HepG2 (cell line): ENCODE results near the gene KLB. TPM values are rescaled to one million over a fixed set of nuclear protein-coding genes. Genes with fewer than 3 reads are reported as not detected.

Experiments used
- ATAC-seq: fragments of 200-7000 bp; cut with Tn5 transposase; 3 replicates; pipeline ENCODE4 v1.9.1; 2020; ENCODE audit warnings: mild to moderate bottlenecking, moderate library complexity
- BruUV-seq: library from RNA; stranded (reverse); fragments of 400-500 nt; replicated peaks from 2 replicates; lab custom pipeline; 2021; lab: Mats Ljungman, UMichigan
- CTCF ChIA-PET: fragments of 300-600 bp; formaldehyde crosslinking; extraction: SDS; loops from one replicate; lab custom pipeline; 2021; ENCODE audit warnings: low total read pairs, inconsistent platforms, low intra/inter-chr PET ratio; lab: Yijun Ruan, JAX
- POLR2A ChIA-PET: fragments of 350-600 bp; sonication (Branson Sonifier 250); formaldehyde crosslinking; loops from one replicate; lab custom pipeline; 2020; ENCODE audit warnings: antibody characterized with exemption, inconsistent platforms; lab: Yijun Ruan, JAX
- DNase-seq: peaks from one replicate; pipeline ENCODE4 v3.0.0-alpha.2; 2015; ENCODE audit warnings: low spot score
- FAIRE-seq: peaks from 3 replicates; lab custom pipeline; 2011; peaks lifted over from hg19 to GRCh38; lab: Jason Lieb, UNC
- H2AFZ ChIP-seq: one replicate; pipeline ENCODE4 v1.6.1; 2011; ENCODE audit warnings: low read length, inconsistent platforms
- H3K27ac ChIP-seq: fragments of 300-600 bp; 3 replicates; pipeline ENCODE4 v1.8.0; 2011; ENCODE audit warnings: mixed run types, mild to moderate bottlenecking, mixed read lengths, low read length, inconsistent platforms; ENCODE audit not compliant: insufficient read depth; ENCODE audit errors: extremely low read length
- H3K27me3 ChIP-seq, 2 experiments: fragments of 200-600 bp in 1 of 2; 2 replicates in 1 of 2; 3 replicates in 1 of 2; pipeline versions ENCODE4 v1.6.0 to v1.8.0; 2011; ENCODE audit warnings: low read length in 2 of 2, mild to moderate bottlenecking in 2 of 2, moderate library complexity in 2 of 2, inconsistent platforms in 1 of 2; ENCODE audit not compliant: insufficient read depth in 2 of 2, control insufficient read depth in 1 of 2
- H3K36me3 ChIP-seq, 2 experiments: fragments of 200-600 bp in 1 of 2; replicated peaks in 1 of 2; 2 replicates in 1 of 2; 3 replicates in 1 of 2; pipeline versions ENCODE4 v1.5.1 to v1.8.0; 2011; ENCODE audit warnings: low read length in 2 of 2, inconsistent platforms in 1 of 2; ENCODE audit not compliant: insufficient read depth in 2 of 2, control insufficient read depth in 1 of 2
- H3K4me1 ChIP-seq: 2 replicates; pipeline ENCODE4 v1.5.1; 2012; ENCODE audit warnings: low read length, inconsistent platforms; ENCODE audit not compliant: insufficient read depth
- H3K4me2 ChIP-seq: 2 replicates; pipeline ENCODE4 v1.6.0; 2011; ENCODE audit warnings: low read depth, low read length, inconsistent platforms
- H3K4me3 ChIP-seq, 3 experiments: fragments of 200-600 bp in 1 of 3; sonication (generic), shearing (Covaris generic) in 1 of 3; replicated peaks in 1 of 3; 2 replicates each; pipeline ENCODE4 v1.5.1; 2011 to 2016; ENCODE audit warnings: low read length in 3 of 3, inconsistent platforms in 2 of 3, low read depth in 2 of 3, mild to moderate bottlenecking in 2 of 3, control low read depth in 1 of 3, mixed read lengths in 1 of 3; ENCODE audit not compliant: insufficient read depth in 1 of 3
- H3K79me2 ChIP-seq: one replicate; pipeline ENCODE4 v1.6.1; 2011; ENCODE audit warnings: low read length, inconsistent platforms; ENCODE audit not compliant: insufficient read depth
- H3K9ac ChIP-seq: 2 replicates; pipeline ENCODE4 v1.6.0; 2011; ENCODE audit warnings: mild to moderate bottlenecking, low read depth, low read length, inconsistent platforms; ENCODE audit not compliant: insufficient read depth
- H3K9me3 ChIP-seq: 2 replicates; pipeline ENCODE4 v1.5.1; 2012; ENCODE audit warnings: mild to moderate bottlenecking, low read length
- H4K20me1 ChIP-seq: 2 replicates; pipeline ENCODE4 v1.6.0; 2011; ENCODE audit warnings: inconsistent platforms, mild to moderate bottlenecking, low read length, moderate library complexity; ENCODE audit not compliant: insufficient read depth
- GLI4 ChIP-seq: sonication (generic); formaldehyde crosslinking; IDR thresholded peaks from 2 replicates; pipeline ENCODE4 v1.5.1; 2020; ENCODE audit warnings: missing genetic modification reagents, mild to moderate bottlenecking, moderate library complexity, borderline replicate concordance
- HOXD1 ChIP-seq: sonication (generic); formaldehyde crosslinking; IDR thresholded peaks from 2 replicates; pipeline ENCODE4 v1.5.0; 2020; ENCODE audit warnings: missing genetic modification reagents
- PAF1 ChIP-seq: IDR thresholded peaks from 2 replicates; pipeline ENCODE4 v1.6.1; 2016; ENCODE audit warnings: missing genetic modification reagents, missing compliant biosample characterization
- PPARG ChIP-seq: conservative IDR thresholded peaks from 2 replicates; pipeline ENCODE4 v1.6.1; 2016; ENCODE audit warnings: missing biosample characterization, missing genetic modification reagents
- RBM22 ChIP-seq: fragments of 200-400 bp; formaldehyde crosslinking; optimal IDR thresholded peaks from 2 replicates; pipeline ENCODE3; 2017; ENCODE audit warnings: mild to moderate bottlenecking, low read length, moderate library complexity
- RORA ChIP-seq: sonication (generic); formaldehyde crosslinking; IDR thresholded peaks from 2 replicates; pipeline ENCODE4 v1.5.0; 2020; ENCODE audit warnings: mild to moderate bottlenecking, missing genetic modification reagents, moderate library complexity
- RXRB ChIP-seq: IDR thresholded peaks from 2 replicates; pipeline ENCODE4 v1.6.1; 2016; ENCODE audit warnings: borderline replicate concordance, missing genetic modification reagents, missing compliant biosample characterization
- SP2 ChIP-seq: sonication (generic); formaldehyde crosslinking; IDR thresholded peaks from 2 replicates; pipeline ENCODE4 v1.5.1; 2020; ENCODE audit warnings: mild to moderate bottlenecking, missing genetic modification reagents
- SSRP1 ChIP-seq: IDR thresholded peaks from 2 replicates; pipeline ENCODE4 v1.6.1; 2016; ENCODE audit warnings: control low read depth
- TFAP4 ChIP-seq: sonication (generic); IDR thresholded peaks from 2 replicates; pipeline ENCODE4 v1.6.1; 2016; ENCODE audit warnings: low read depth, borderline replicate concordance
- ZBTB2 ChIP-seq: sonication (generic); formaldehyde crosslinking; IDR thresholded peaks from 2 replicates; pipeline ENCODE4 v1.8.0; 2022; ENCODE audit warnings: low read depth, missing genetic modification reagents
- ZC3H4 ChIP-seq: sonication (generic); formaldehyde crosslinking; IDR thresholded peaks from 2 replicates; pipeline ENCODE4 v1.4.0; 2020; ENCODE audit warnings: missing genetic modification reagents, borderline replicate concordance
- ZNF629 ChIP-seq: sonication (generic); formaldehyde crosslinking; conservative IDR thresholded peaks from 2 replicates; pipeline ENCODE4 v1.5.0; 2020; ENCODE audit warnings: missing genetic modification reagents
- ZNF687 ChIP-seq: sonication (generic); formaldehyde crosslinking; IDR thresholded peaks from 2 replicates; pipeline ENCODE4 v1.5.1; 2020; ENCODE audit warnings: mild to moderate bottlenecking, missing genetic modification reagents, moderate library complexity
- ZZZ3 ChIP-seq: sonication (generic); formaldehyde crosslinking; IDR thresholded peaks from 2 replicates; pipeline ENCODE4 v1.4.0; 2020; ENCODE audit warnings: missing genetic modification reagents, mild to moderate bottlenecking, borderline replicate concordance
- WGBS: methylation state at CpG from one replicate; pipeline ENCODE4 v1.1.6; 2017; ENCODE audit warnings: low lambda C conversion rate; 5-methylcytosine and 5-hydroxymethylcytosine counted together
- in situ Hi-C: cut with HindIII; loops from 2 replicates; pipeline ENCODE4 v1.10.0; 2017; ENCODE audit warnings: low pct_unique_long_range_greater_than_20kb; ENCODE audit not compliant: extremely low pct_ligation_motif_present
- intact Hi-C: fragments of 100-400 bp; cut with micrococcal nuclease; formaldehyde crosslinking; loops from one replicate; pipeline ENCODE4 v1.10.0; 2022; ENCODE audit not compliant: unreplicated experiment
- polyA plus RNA-seq, 8 experiments: library from polyadenylated mRNA; depleted of rRNA in 3 of 8; stranded (reverse) in 7 of 8; unstranded in 1 of 8; fragments of >200 nt; fragmentation: Illumina TruSeq in 4 of 8; extraction: Trizol in 4 of 8; gene quantifications; 2 replicates each; pipeline versions ENCODE4 v1.2.1 to v1.2.3, GENCODE V29; 2011 to 2016; ENCODE audit warnings: low read depth in 4 of 8, missing spikeins in 1 of 8, mixed read lengths in 1 of 8; ENCODE audit not compliant: insufficient read depth in 1 of 8
- total RNA-seq, 5 experiments: library from RNA; depleted of rRNA; stranded (reverse); fragments of >200 nt; fragmentation: Illumina TruSeq; extraction: Trizol; gene quantifications; 2 replicates each; pipeline ENCODE4 v1.2.3, GENCODE V29; 2016; ENCODE audit warnings: low read depth in 1 of 5

The KLB gene
- total and polyA plus RNA-seq, 2 of the 13 experiments (the other 11 are each of a cell fraction or from before 2014, with no cell fraction given), result 25.3 to 82.0 TPM

GRCh38 chr4:39446842-39447573 lies 40.3 kb downstream of the KLB start (continued):
- TF ChIP-seq ZNF687 (CRISPR knock-in tag) (peak; percentile 45; the same call in 1 of the 2 replicates), SSRP1 (CRISPR knock-in tag) (no peak), PAF1 (0 out of 2 replicates have a peak, but pooled peaks have one; percentile 27)

GRCh38 chr4:39450618-39451017 lies 43.9 kb downstream of the KLB start:
- Histone ChIP-seq H3K36me3 (peaks cover 9 to 62% of the 10 kb centered on the region in 2 experiments), H4K20me1 (peaks cover 38% of the 10 kb centered on the region), H3K9me3 (no peaks in the 10 kb centered on the region), H3K4me2 (no peak overlapping the region)
- POLR2A ChIA-PET, result interaction anchor here (0.7 to 3.6 kb wide), 6 partner anchors 9 to 668 kb away, joined by 3 to 23 read pairs (median 4); partner anchors contain the start of genes KLB, LIAS, RFC1 and RPL9
- TF ChIP-seq TFAP4, result no peak
- TF ChIP-seq ZNF629 (CRISPR knock-in tag), result no peak
- TF ChIP-seq ZBTB2 (CRISPR knock-in tag), result no peak
- TF ChIP-seq GLI4 (CRISPR knock-in tag), result no peak
- TF ChIP-seq RBM22, result peak; percentile 52
- TF ChIP-seq SP2 (CRISPR knock-in tag), result no peak
- TF ChIP-seq ZZZ3 (CRISPR knock-in tag), result no peak
- TF ChIP-seq HOXD1 (CRISPR knock-in tag), result no peak
- no peak for TF ChIP-seq RORA
- TF ChIP-seq ZC3H4 (CRISPR knock-in tag), result no peak
- no peak for TF ChIP-seq RXRB (CRISPR knock-in tag)
- TF ChIP-seq PPARG (CRISPR knock-in tag), result 0 out of 2 replicates have a peak, but pooled peaks have one; percentile 9
- TF ChIP-seq, all 625 proteins: peak for 2
- peak overlapping the region; percentile 45 for H3K27ac ChIP-seq
- ATAC-seq (no peak; the same call in 1 of the 3 replicates), FAIRE-seq (no peak), DNase-seq (peak; percentile 35)
- H3K4me3 ChIP-seq, result no peak overlapping the region
- in situ Hi-C loops, result no loop called here
- WGBS, result 34% methylated on average over 2 of the region's 2 CpGs
- CTCF ChIA-PET, result no interaction called here
- BruUV-seq, result no TSS peak
- H2AFZ ChIP-seq, result no peak overlapping the region
- H3K9ac ChIP-seq, result no peak overlapping the region
- peaks cover 4% of the 10 kb centered on the region for H3K79me2 ChIP-seq
- intact Hi-C loops, result loop anchor here (5.0 kb wide), 1 partner anchor 268 kb away; the partner anchor contains the start of gene WDR19
- H3K27me3 ChIP-seq, result no peaks in the 10 kb centered on the region
- peaks cover 63% of the 10 kb centered on the region for H3K4me1 ChIP-seq
